Measurements from ENCODE around the gene SP6. TPM values are rescaled to one million over a fixed set of nuclear protein-coding genes. Genes with fewer than 3 reads are reported as not detected.

Gene SP6
- total RNA-seq, 1 experiment from 2014 or later: 3.3 TPM

- DNase-seq (ENCODE audit: low spot score) (no peak), ATAC-seq (no peak)
- ChIA-PET POLR2A (no interaction called here), CTCF (interaction anchor here (1.3 to 1.4 kb wide), 2 partner anchors 59 to 71 kb away, joined by 5 to 9 read pairs; partner anchors contain the start of genes CDK5RAP3 and SCRN2)
- TF ChIP-seq MYBL2 (CRISPR knock-in tag; IDR thresholded peaks at IDR 0.05): no peak
- TF ChIP-seq ZNF121 (CRISPR knock-in tag; IDR thresholded peaks at IDR 0.05): no peak
- no peak for TF ChIP-seq TCF7 (CRISPR knock-in tag; IDR thresholded peaks at IDR 0.05; ENCODE audit: low read depth)
- no peak for TF ChIP-seq RORB (CRISPR knock-in tag; IDR thresholded peaks at IDR 0.05)
- no peak for TF ChIP-seq MLX (CRISPR knock-in tag; IDR thresholded peaks at IDR 0.05)
- TF ChIP-seq ATF3 (CRISPR knock-in tag; conservative IDR thresholded peaks at IDR 0.05): no peak
- no peak for TF ChIP-seq GABPB1 (CRISPR knock-in tag; IDR thresholded peaks at IDR 0.05)
- TF ChIP-seq NR2C2 (CRISPR knock-in tag; IDR thresholded peaks at IDR 0.05): no peak
- Mint-ChIP-seq H3K27ac (peak overlapping the region; percentile 39; the same call in 1 of the 2 replicates), H3K36me3 (peaks cover 3% of the 10 kb centered on the region; the same call in 1 of the 2 replicates), H3K9me3 (no peaks in the 10 kb centered on the region), H3K4me1 (peaks cover 46% of the 10 kb centered on the region), H3K27me3 (ENCODE audit: low read depth) (no peaks in the 10 kb centered on the region), H3K4me3 (no peak overlapping the region)
Observed at GRCh38 chr17:47899643-47900042, 48.7 kb upstream of the SP6 start.

GRCh38 chr17:47898241-47898640 lies 47.3 kb upstream of the SP6 start:
- Mint-ChIP-seq H3K9me3 (no peaks in the 10 kb centered on the region), H3K4me1 (peaks cover 54% of the 10 kb centered on the region), H3K27me3 (ENCODE audit: low read depth) (no peaks in the 10 kb centered on the region), H3K36me3 (no peaks in the 10 kb centered on the region), H3K27ac (no peak overlapping the region), H3K4me3 (no peak overlapping the region)
- no peak for TF ChIP-seq ZNF138 (CRISPR knock-in tag; conservative IDR thresholded peaks at IDR 0.05)
- no peak for TF ChIP-seq ZNF263 (CRISPR knock-in tag; IDR thresholded peaks at IDR 0.05; ENCODE audit: low read depth)
- TF ChIP-seq E2F5 (CRISPR knock-in tag; IDR thresholded peaks at IDR 0.05): no peak
- TF ChIP-seq TP53 (CRISPR knock-in tag; IDR thresholded peaks at IDR 0.05): no peak
- no peak for TF ChIP-seq ZNF232 (CRISPR knock-in tag; IDR thresholded peaks at IDR 0.05)
- TF ChIP-seq FOXK1 (CRISPR knock-in tag; IDR thresholded peaks at IDR 0.05): no peak
- no peak for TF ChIP-seq MAX (CRISPR knock-in tag; IDR thresholded peaks at IDR 0.05)
- no peak for TF ChIP-seq KAT7 (CRISPR knock-in tag; IDR thresholded peaks at IDR 0.05; ENCODE audit: borderline replicate concordance)
- no peak for TF ChIP-seq ZNF219 (CRISPR knock-in tag; IDR thresholded peaks at IDR 0.05; ENCODE audit: borderline replicate concordance)
- TF ChIP-seq ZNF532 (CRISPR knock-in tag; IDR thresholded peaks at IDR 0.05; ENCODE audit: borderline replicate concordance): no peak
- no peak for TF ChIP-seq IRF1 (CRISPR knock-in tag; IDR thresholded peaks at IDR 0.05)
- TF ChIP-seq RELA (CRISPR knock-in tag; IDR thresholded peaks at IDR 0.05; ENCODE audit: borderline replicate concordance): no peak
- no peak for TF ChIP-seq FOXJ3 (CRISPR knock-in tag; IDR thresholded peaks at IDR 0.05; ENCODE audit: borderline replicate concordance)
- no peak for TF ChIP-seq ZNF671 (CRISPR knock-in tag; IDR thresholded peaks at IDR 0.05)
- ChIA-PET CTCF (interaction anchor here (1.0 kb wide), 1 partner anchor 57 kb away, joined by 3 read pairs; the partner anchor contains the start of gene SCRN2), POLR2A (no interaction called here)
- DNase-seq (ENCODE audit: low spot score) (no peak), ATAC-seq (no peak)

Measured in WTC11 (cell line).